Upper lobe of right lung (tissue), 1 donor: Measurements from ENCODE around the gene PTHLH. TPM values are rescaled to one million over a fixed set of nuclear protein-coding genes. Genes with fewer than 3 reads are reported as not detected.

Source experiments
- ATAC-seq: fragments of 200-7000 bp; cut with Tn5 transposase; one replicate; pipeline ENCODE4 v1.9.1; 2020; ENCODE audit warnings: mild to moderate bottlenecking, moderate library complexity
- DNase-seq: peaks from one replicate; pipeline ENCODE4 v3.0.0-alpha.2; 2020
- H3K27ac ChIP-seq: fragments of 200-600 bp; one replicate; pipeline ENCODE4 v1.8.0; 2022
- H3K27me3 ChIP-seq: fragments of 200-600 bp; one replicate; pipeline ENCODE4 v1.8.0; 2022; ENCODE audit warnings: mild to moderate bottlenecking
- H3K36me3 ChIP-seq: fragments of 200-600 bp; one replicate; pipeline ENCODE4 v1.8.0; 2022
- H3K4me1 ChIP-seq: fragments of 200-600 bp; one replicate; pipeline ENCODE4 v1.8.0; 2022
- H3K4me3 ChIP-seq: fragments of 200-600 bp; one replicate; pipeline ENCODE4 v1.8.0; 2022; ENCODE audit warnings: mild to moderate bottlenecking
- H3K9me3 ChIP-seq: fragments of 200-600 bp; one replicate; pipeline ENCODE4 v1.8.0; 2022
- intact Hi-C: fragments of 100-400 bp; cut with DNase I; formaldehyde crosslinking; loops from one replicate; pipeline ENCODE4 v1.11.0; 2022
- total RNA-seq: library from RNA; stranded (reverse); fragmentation: NEBNext Ultra II Directional; extraction: Animal tissue kit (Norgen Biotek cat#: 25700); gene quantifications from one replicate; pipeline ENCODE4 v1.2.1, GENCODE V29; 2021
- TF ChIP-seq, protein P1 (sequence below): fragments of 200-600 bp; IDR thresholded peaks from one replicate; pipeline ENCODE4 v1.8.0; 2022; ENCODE audit warnings: antibody characterized with exemption
- donor health status: DM: no; HTN: yes; CAD: no; lungs with severe emphysema.

PTHLH gene
- total RNA-seq, 1 donor from 2014 or later = 1.9 TPM

GRCh38 chr12:28014196-28014595, 41.7 kb upstream of the PTHLH start:
- TF ChIP-seq, protein P1, sequence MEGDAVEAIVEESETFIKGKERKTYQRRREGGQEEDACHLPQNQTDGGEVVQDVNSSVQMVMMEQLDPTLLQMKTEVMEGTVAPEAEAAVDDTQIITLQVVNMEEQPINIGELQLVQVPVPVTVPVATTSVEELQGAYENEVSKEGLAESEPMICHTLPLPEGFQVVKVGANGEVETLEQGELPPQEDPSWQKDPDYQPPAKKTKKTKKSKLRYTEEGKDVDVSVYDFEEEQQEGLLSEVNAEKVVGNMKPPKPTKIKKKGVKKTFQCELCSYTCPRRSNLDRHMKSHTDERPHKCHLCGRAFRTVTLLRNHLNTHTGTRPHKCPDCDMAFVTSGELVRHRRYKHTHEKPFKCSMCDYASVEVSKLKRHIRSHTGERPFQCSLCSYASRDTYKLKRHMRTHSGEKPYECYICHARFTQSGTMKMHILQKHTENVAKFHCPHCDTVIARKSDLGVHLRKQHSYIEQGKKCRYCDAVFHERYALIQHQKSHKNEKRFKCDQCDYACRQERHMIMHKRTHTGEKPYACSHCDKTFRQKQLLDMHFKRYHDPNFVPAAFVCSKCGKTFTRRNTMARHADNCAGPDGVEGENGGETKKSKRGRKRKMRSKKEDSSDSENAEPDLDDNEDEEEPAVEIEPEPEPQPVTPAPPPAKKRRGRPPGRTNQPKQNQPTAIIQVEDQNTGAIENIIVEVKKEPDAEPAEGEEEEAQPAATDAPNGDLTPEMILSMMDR = no peak
- intact Hi-C loops = no loop called here
- ATAC-seq = no peak
- no peaks in the 10 kb centered on the region for H3K27me3 ChIP-seq
- no peaks in the 10 kb centered on the region for H3K4me1 ChIP-seq
- H3K9me3 ChIP-seq = no peaks in the 10 kb centered on the region
- no peak for DNase-seq
- H3K27ac ChIP-seq = no peak overlapping the region
- H3K36me3 ChIP-seq = no peaks in the 10 kb centered on the region
- no peak overlapping the region for H3K4me3 ChIP-seq

- no peak overlapping the region for H3K27ac ChIP-seq
- no peaks in the 10 kb centered on the region for H3K36me3 ChIP-seq
- no peaks in the 10 kb centered on the region for H3K9me3 ChIP-seq
- ATAC-seq (no peak), DNase-seq (no peak)
- TF ChIP-seq, protein P1 = no peak
- H3K4me1 ChIP-seq = no peaks in the 10 kb centered on the region
- H3K4me3 ChIP-seq = no peak overlapping the region
- intact Hi-C loops = no loop called here
- H3K27me3 ChIP-seq = no peaks in the 10 kb centered on the region
Observed at GRCh38 chr12:28012333-28012918, 39.9 kb upstream of the PTHLH start.

- Histone ChIP-seq H3K27ac (no peak overlapping the region), H3K36me3 (no peaks in the 10 kb centered on the region), H3K9me3 (no peaks in the 10 kb centered on the region), H3K27me3 (no peaks in the 10 kb centered on the region), H3K4me1 (no peaks in the 10 kb centered on the region), H3K4me3 (no peak overlapping the region)
- intact Hi-C loops = no loop called here
- DNase-seq = no peak
- ATAC-seq = no peak
- TF ChIP-seq, protein P1 = no peak
Observed at GRCh38 chr12:28010036-28010435, 37.5 kb upstream of the PTHLH start.

DNA sequence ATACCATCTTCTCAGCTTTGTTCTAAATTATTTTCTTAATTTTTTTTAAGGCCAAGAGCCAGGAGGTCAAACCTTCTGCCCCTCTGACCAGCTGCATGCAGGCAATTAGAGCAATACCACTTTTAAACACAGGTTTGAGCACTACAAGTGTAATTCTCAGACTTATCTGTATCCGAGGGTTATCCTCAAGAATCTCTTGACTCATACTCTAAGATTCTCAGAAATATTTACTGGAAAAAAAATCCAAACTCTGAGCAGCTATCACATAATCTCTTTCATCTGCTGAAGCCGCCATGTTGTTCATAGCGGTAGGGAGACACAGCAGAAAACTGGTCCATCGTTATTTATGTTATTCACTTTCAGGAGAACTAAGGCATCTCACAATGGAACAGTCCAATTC, 27.4 kb upstream of the PTHLH start:
- no peak overlapping the region for H3K4me3 ChIP-seq
- no peak overlapping the region for H3K27ac ChIP-seq
- DNase-seq (no peak), ATAC-seq (no peak)
- H3K9me3 ChIP-seq = no peaks in the 10 kb centered on the region
- H3K4me1 ChIP-seq = no peaks in the 10 kb centered on the region
- H3K36me3 ChIP-seq = no peaks in the 10 kb centered on the region
- intact Hi-C loops = no loop called here
- H3K27me3 ChIP-seq = no peaks in the 10 kb centered on the region
- TF ChIP-seq, protein P1 = no peak

DNA sequence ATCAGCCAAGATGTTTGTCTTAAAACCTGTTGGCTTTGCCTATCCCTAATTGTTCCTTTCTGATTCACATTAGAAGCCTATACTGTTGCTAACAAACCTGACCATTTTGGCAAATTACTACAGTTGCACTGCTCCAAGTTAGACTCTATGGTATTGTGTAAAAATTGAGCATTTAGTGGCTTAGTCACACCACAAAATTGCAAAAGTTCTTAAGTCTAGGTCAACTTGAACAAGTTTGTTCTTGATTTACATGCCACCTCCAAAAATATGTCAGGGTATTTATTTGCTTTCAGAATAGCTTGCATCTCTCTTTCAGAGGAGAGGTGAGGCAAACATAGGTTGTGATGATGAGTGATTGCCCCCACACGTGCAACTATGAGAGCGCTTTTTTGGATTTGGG, 27.0 kb upstream of the PTHLH start:
- H3K4me1 ChIP-seq = no peaks in the 10 kb centered on the region
- no peaks in the 10 kb centered on the region for H3K27me3 ChIP-seq
- no peaks in the 10 kb centered on the region for H3K9me3 ChIP-seq
- ATAC-seq (no peak), DNase-seq (no peak)
- TF ChIP-seq, protein P1 = no peak
- H3K4me3 ChIP-seq = no peak overlapping the region
- no peak overlapping the region for H3K27ac ChIP-seq
- intact Hi-C loops = no loop called here
- H3K36me3 ChIP-seq = no peaks in the 10 kb centered on the region

- intact Hi-C loops = no loop called here
- ATAC-seq (no peak), DNase-seq (no peak)
- no peaks in the 10 kb centered on the region for H3K36me3 ChIP-seq
- TF ChIP-seq, protein P1 = no peak
- no peak overlapping the region for H3K4me3 ChIP-seq
- H3K9me3 ChIP-seq = no peaks in the 10 kb centered on the region
- no peaks in the 10 kb centered on the region for H3K4me1 ChIP-seq
- H3K27me3 ChIP-seq = no peaks in the 10 kb centered on the region
- no peak overlapping the region for H3K27ac ChIP-seq
Observed at GRCh38 chr12:27998658-27999057, 26.1 kb upstream of the PTHLH start.
